Psoas muscle (tissue), 8 donors: Measurements from ENCODE around the gene ABR. TPM values are rescaled to one million over a fixed set of nuclear protein-coding genes. Genes with fewer than 3 reads are reported as not detected.
"Not testable (repeated sequence)": the region's sequence is repeated elsewhere in the genome, so short reads cannot be mapped to it uniquely, and the experiment has no call there.

Source experiments
- ATAC-seq, 4 donors: fragments of 200-7000 bp; cut with Tn5 transposase; one replicate each; pipeline ENCODE4 v1.9.1; 2020; ENCODE audit warnings: moderate library complexity in 3 of 4, mild to moderate bottlenecking in 2 of 4
- DNase-seq, 2 donors: peaks; one replicate each; pipeline ENCODE4 v3.0.0-alpha.2; 2020
- H3K27ac ChIP-seq: fragments of 200-600 bp; one replicate; pipeline ENCODE4 v1.8.0; 2022
- H3K27me3 ChIP-seq, 3 donors: fragments of 200-600 bp in 1 of 3; one replicate each; pipeline versions ENCODE4 v1.6.1 to v1.8.0; 2013 to 2022; ENCODE audit warnings: low read length in 2 of 3, mild to moderate bottlenecking in 2 of 3, moderate library complexity in 1 of 3; ENCODE audit not compliant: insufficient read depth in 3 of 3
- H3K36me3 ChIP-seq, 2 donors: fragments of 200-600 bp in 1 of 2; one replicate each; pipeline versions ENCODE4 v1.6.1 to v1.8.0; 2013 to 2022; ENCODE audit warnings: low read depth in 1 of 2, mild to moderate bottlenecking in 1 of 2, moderate library complexity in 1 of 2; ENCODE audit not compliant: insufficient read depth in 1 of 2
- H3K4me1 ChIP-seq: fragments of 200-600 bp; one replicate; pipeline ENCODE4 v1.8.0; 2022
- H3K4me3 ChIP-seq: fragments of 200-600 bp; one replicate; pipeline ENCODE4 v1.8.0; 2022; ENCODE audit warnings: mild to moderate bottlenecking
- H3K9me3 ChIP-seq: fragments of 200-600 bp; one replicate; pipeline ENCODE4 v1.8.0; 2022
- WGBS, 3 donors: extraction: QIAGEN DNeasy Blood & Tissue Kit; methylation state at CpG; one replicate each; pipeline versions ENCODE4 v1.1.6 to v1.1.7; 2013; 5-methylcytosine and 5-hydroxymethylcytosine counted together
- intact Hi-C, 2 donors: fragments of 100-400 bp; cut with DNase I; formaldehyde crosslinking; loops; one replicate each; pipeline versions ENCODE4 v1.11.0 to v1.14.2; 2022
- polyA plus RNA-seq, 3 donors: library from polyadenylated mRNA; stranded (reverse); fragments of 200-250 nt; gene quantifications; one replicate each; pipeline ENCODE4 v1.2.3, GENCODE V29; 2013
- total RNA-seq, 4 donors: library from RNA; stranded (reverse); fragmentation: NEBNext Ultra II Directional in 2 of 4; extraction: Animal tissue kit (Norgen Biotek cat#: 25700) in 2 of 4; gene quantifications; one replicate each; pipeline versions ENCODE4 v1.2.1 to v1.2.4, GENCODE V29; 2021 to 2023
- TF ChIP-seq, protein P1 (sequence below): fragments of 200-600 bp; IDR thresholded peaks from one replicate; pipeline ENCODE4 v1.8.0; 2022; ENCODE audit warnings: antibody characterized with exemption
- donor health status: healthy with polysubstance abuse.
- donor health status: DM: no; HTN: no; CAD: no; lungs with moderate emphysema.
- donor health status: Bipolar disorder and iron deficiency.
- donor health status: healthy.
- donor health status: DM: yes; HTN: yes; CAD: no.
- donor health status: DM: no; HTN: no; CAD: no.
- donor health status: DM: no; HTN: no; CAD: no.
- donor health status: DM: yes; HTN: yes; CAD: no.

Gene ABR
- total and polyA plus RNA-seq, 7 donors = 5.8 to 25.4 (median 9.8) TPM

DNA sequence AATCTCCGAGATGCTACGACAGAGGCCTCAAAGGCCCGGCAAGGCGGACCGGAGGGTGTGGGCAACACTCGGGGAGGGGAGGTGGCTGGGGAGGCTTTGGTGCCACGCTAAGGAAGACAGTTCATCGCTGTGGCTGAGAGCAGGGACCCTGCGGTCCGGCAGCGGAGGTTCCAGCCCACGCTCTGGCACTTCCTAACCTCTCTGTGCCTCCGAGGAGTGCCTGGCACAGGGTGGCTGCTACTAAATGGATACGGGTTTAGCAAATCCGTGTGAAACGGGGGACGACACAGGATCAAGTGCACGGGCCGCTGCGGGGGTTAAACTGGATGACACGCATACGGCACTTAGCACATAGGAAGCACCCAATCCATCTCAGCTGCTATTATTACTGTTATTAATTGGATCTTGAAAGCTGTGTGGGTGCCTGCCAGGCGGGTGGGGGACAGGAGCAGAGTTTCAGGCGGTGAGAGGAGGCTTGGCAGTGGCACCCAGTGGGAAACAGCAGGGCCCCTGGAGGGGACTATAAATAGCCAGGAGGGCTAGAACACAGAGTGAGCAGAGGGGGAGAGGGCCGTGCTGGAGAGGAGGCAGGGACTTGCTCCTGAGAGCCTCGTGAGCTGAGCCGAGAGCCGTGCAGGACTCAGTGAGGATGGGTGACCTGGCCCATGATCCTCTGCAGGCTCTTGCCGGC lies 45.0 kb downstream of the ABR start:
- Histone ChIP-seq H3K27ac (no peak overlapping the region), H3K36me3 (no peaks in the 10 kb centered on the region), H3K4me1 (peaks cover 4% of the 10 kb centered on the region), H3K9me3 (no peaks in the 10 kb centered on the region), H3K4me3 (no peak overlapping the region), H3K27me3 (peaks cover 0 to 16% (median 6%) of the 10 kb centered on the region in 3 donors)
- WGBS, 3 donors = 32 to 41% (median 40%) methylated on average over 29 of the region's 29 CpGs
- TF ChIP-seq, protein P1, sequence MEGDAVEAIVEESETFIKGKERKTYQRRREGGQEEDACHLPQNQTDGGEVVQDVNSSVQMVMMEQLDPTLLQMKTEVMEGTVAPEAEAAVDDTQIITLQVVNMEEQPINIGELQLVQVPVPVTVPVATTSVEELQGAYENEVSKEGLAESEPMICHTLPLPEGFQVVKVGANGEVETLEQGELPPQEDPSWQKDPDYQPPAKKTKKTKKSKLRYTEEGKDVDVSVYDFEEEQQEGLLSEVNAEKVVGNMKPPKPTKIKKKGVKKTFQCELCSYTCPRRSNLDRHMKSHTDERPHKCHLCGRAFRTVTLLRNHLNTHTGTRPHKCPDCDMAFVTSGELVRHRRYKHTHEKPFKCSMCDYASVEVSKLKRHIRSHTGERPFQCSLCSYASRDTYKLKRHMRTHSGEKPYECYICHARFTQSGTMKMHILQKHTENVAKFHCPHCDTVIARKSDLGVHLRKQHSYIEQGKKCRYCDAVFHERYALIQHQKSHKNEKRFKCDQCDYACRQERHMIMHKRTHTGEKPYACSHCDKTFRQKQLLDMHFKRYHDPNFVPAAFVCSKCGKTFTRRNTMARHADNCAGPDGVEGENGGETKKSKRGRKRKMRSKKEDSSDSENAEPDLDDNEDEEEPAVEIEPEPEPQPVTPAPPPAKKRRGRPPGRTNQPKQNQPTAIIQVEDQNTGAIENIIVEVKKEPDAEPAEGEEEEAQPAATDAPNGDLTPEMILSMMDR = no peak
- intact Hi-C loops = no loop called here
- DNase-seq (no peak), ATAC-seq (peak in 3 of 4 donors; percentile 48 to 69 (median 67))

DNA sequence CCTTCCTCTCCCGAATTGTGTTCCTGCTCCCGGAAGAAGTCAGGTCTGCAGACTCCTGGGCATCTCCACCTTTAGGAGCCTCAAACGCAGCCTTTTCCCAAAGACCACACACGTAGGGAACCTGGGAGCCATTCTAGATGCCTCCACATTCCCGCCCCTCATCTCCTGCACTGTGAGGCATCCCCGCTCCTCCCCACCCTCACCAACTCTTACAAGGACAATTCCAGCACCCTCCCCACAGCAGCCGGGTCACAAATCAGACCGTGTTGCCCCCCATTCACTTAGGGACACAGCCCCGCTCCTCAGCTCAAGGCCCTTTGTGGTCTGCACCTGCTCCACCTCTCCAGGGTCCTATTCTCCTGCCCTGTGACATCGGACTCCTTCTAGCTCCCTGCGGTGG lies 49.6 kb downstream of the ABR start:
- Histone ChIP-seq H3K27me3 (peaks cover 0 to 17% (median 9%) of the 10 kb centered on the region in 3 donors), H3K9me3 (no peaks in the 10 kb centered on the region), H3K27ac (no peak overlapping the region), H3K36me3 (no peaks in the 10 kb centered on the region), H3K4me3 (no peak overlapping the region), H3K4me1 (peaks cover 4% of the 10 kb centered on the region)
- DNase-seq = no peak
- TF ChIP-seq, protein P1 = no peak
- ATAC-seq = no peak
- WGBS, 3 donors = 63 to 72% (median 66%) methylated on average over 11 of the region's 11 CpGs
- intact Hi-C loops = no loop called here

DNA sequence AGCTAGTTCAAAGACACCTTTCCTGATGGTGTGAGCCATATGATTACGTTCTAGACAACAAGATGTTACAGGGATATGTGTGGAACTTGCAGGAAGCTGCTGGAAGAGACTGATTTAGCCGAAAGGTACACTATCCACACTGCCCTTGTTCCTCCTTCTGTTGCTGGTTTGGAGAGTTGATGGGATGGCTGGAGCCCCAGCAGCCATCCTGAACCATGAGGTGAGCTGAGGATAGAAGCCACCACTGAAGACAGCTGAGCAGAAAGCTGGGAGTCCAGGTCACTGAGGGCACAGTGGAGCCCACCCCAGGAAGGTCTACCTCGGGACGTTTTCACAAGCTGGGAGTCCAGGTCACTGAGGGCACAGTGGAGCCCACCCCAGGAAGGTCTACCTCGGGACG lies 51.3 kb downstream of the ABR start:
- ATAC-seq, H3K4me3 ChIP-seq, H3K9me3 ChIP-seq, H3K4me1 ChIP-seq, H3K36me3 ChIP-seq, H3K27ac ChIP-seq, DNase-seq, intact Hi-C loops: not testable (repeated sequence)
- H3K27me3 ChIP-seq = peaks cover 0 to 26% (median 9%) of the 10 kb centered on the region in 3 donors
- 88 to 100% (median 93%) methylated on average over 2 to 6 of the region's 6 CpGs for WGBS, 3 donors

DNA sequence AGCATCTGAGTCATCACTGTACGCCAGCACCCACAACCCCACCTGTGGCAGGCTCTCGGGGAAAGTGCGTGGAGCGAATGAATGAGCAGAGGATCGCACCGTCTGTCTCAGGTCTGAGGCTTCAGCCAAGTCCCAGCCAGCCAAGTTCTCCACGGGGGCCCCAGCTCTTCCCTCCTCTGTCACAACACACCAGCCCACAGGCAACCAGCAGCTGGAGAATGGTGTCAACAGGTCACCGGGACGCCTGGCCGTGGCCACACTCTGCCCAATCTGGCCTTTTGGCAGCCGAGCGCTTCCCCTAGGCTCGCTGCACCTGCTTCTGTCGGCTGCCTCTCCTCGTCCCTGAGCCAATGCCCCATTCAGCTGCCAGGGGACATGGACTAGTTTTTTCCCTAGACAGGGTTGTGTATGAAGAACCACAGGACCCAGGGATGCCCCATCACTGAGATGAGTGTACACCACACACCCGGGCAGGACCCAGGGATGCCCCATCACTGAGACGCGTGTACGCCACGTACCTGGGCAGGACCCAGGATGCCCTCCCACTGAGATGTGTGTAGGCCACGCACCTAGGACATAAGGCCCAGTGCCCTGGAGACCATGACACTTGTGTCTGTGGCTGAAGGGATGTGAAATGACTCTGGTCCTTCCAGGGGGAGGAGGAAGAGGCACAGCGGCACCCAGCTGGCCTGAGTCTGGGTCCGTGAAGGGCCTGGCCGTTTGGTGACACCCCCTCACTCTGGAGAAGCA lies 52.8 kb downstream of the ABR start:
- intact Hi-C loops = no loop called here
- WGBS, 3 donors = 30 to 46% (median 31%) methylated on average over 21 to 24 of the region's 24 CpGs
- no peaks in the 10 kb centered on the region for H3K36me3 ChIP-seq
- H3K4me3 ChIP-seq = no peak overlapping the region
- peaks cover 0 to 30% (median 9%) of the 10 kb centered on the region in 3 donors for H3K27me3 ChIP-seq
- peaks cover 6% of the 10 kb centered on the region for H3K4me1 ChIP-seq
- no peak for DNase-seq
- ATAC-seq = peak; percentile 48 to 81 (median 62)
- H3K27ac ChIP-seq = no peak overlapping the region
- H3K9me3 ChIP-seq = no peaks in the 10 kb centered on the region
- TF ChIP-seq, protein P1 = no peak

GRCh38 chr17:1126250-1126797 lies 53.5 kb downstream of the ABR start:
- Histone ChIP-seq H3K27ac (no peak overlapping the region), H3K9me3 (no peaks in the 10 kb centered on the region), H3K4me3 (no peak overlapping the region), H3K4me1 (peaks cover 6% of the 10 kb centered on the region), H3K36me3 (no peaks in the 10 kb centered on the region), H3K27me3 (peaks cover 0 to 30% (median 9%) of the 10 kb centered on the region in 3 donors)
- ATAC-seq (peak in 3 of 4 donors; percentile 5 to 17 (median 13)), DNase-seq (no peak)
- WGBS, 3 donors = 47 to 59% (median 49%) methylated on average over 26 of the region's 26 CpGs
- intact Hi-C loops = no loop called here
- TF ChIP-seq, protein P1 = no peak
